Ecto neural progenitor cell (in vitro differentiated cells): Measurements from ENCODE around the gene NEK6.

Experiments used
- DNase-seq: peaks from one replicate; pipeline ENCODE4 v3.0.0-alpha.2; 2018; ENCODE audit warnings: low spot score

NEK6 gene

GRCh38 chr9:124296796-124297550, 39.2 kb downstream of the NEK6 start:
- DNase-seq, result no peak

- no peak for DNase-seq
Observed at GRCh38 chr9:124297551-124297901, 39.8 kb downstream of the NEK6 start.

- no peak for DNase-seq
Observed at GRCh38 chr9:124297915-124298645, 40.3 kb downstream of the NEK6 start.

GRCh38 chr9:124298646-124299235, 41.0 kb downstream of the NEK6 start:
- no peak for DNase-seq

GRCh38 chr9:124299515-124300090, 41.9 kb downstream of the NEK6 start:
- no peak for DNase-seq

GRCh38 chr9:124300312-124300711, 42.6 kb downstream of the NEK6 start:
- DNase-seq, result no peak

- no peak for DNase-seq
Observed at GRCh38 chr9:124302921-124303320, 45.2 kb downstream of the NEK6 start.

GRCh38 chr9:124303762-124304161, 46.0 kb downstream of the NEK6 start:
- DNase-seq, result no peak

- no peak for DNase-seq
Observed at GRCh38 chr9:124304285-124304684, 46.5 kb downstream of the NEK6 start.

- DNase-seq, result no peak
Observed at GRCh38 chr9:124306098-124306735, 48.5 kb downstream of the NEK6 start.

GRCh38 chr9:124307379-124308030, 49.8 kb downstream of the NEK6 start:
- DNase-seq, result no peak

- no peak for DNase-seq
Observed at GRCh38 chr9:124308606-124309491, 51.1 kb downstream of the NEK6 start.

- DNase-seq, result no peak
Observed at GRCh38 chr9:124309667-124310084, 51.9 kb downstream of the NEK6 start.

GRCh38 chr9:124311283-124311682, 53.5 kb downstream of the NEK6 start:
- no peak for DNase-seq

GRCh38 chr9:124312290-124313265, 54.8 kb downstream of the NEK6 start:
- DNase-seq, result no peak

GRCh38 chr9:124313940-124314339, 56.2 kb downstream of the NEK6 start:
- no peak for DNase-seq

GRCh38 chr9:124315882-124316281, 58.1 kb downstream of the NEK6 start:
- DNase-seq, result no peak

GRCh38 chr9:124320062-124320973, 62.6 kb downstream of the NEK6 start:
- DNase-seq, result peak; percentile 83

- no peak for DNase-seq
Observed at GRCh38 chr9:124321416-124321815, 63.7 kb downstream of the NEK6 start.
